ENCODE data around the gene NRP1. TPM values are rescaled to one million over a fixed set of nuclear protein-coding genes. Genes with fewer than 3 reads are reported as not detected.

NRP1 gene
- total and polyA plus RNA-seq, 4 donors: 14.6 to 55.6 (median 37.8) TPM

GRCh38 chr10:33327751-33328150 is 6.7 kb downstream of the NRP1 start:
- Histone ChIP-seq H3K27me3 (ENCODE audit: control insufficient read depth in 4 of 4, insufficient read depth in 4 of 4, low read length in 3 of 4) (no peaks in the 10 kb centered on the region), H3K4me3 (ENCODE audit: low read depth in 1 of 3, low read length in 3 of 3) (no peak overlapping the region), H3K27ac (ENCODE audit: low read depth in 1 of 2, low read length in 2 of 2) (no peak overlapping the region), H3K36me3 (ENCODE audit: control insufficient read depth in 4 of 4, insufficient read depth in 3 of 4, low read depth in 1 of 4, low read length in 3 of 4) (peaks cover 0 to 12% (median 7%) of the 10 kb centered on the region in 4 donors), H3K9ac (ENCODE audit: low read depth in 1 of 2, low read length in 2 of 2) (no peak overlapping the region), H3K4me1 (ENCODE audit: control insufficient read depth in 4 of 4, insufficient read depth in 4 of 4, low read length in 3 of 4) (peaks cover 5 to 43% (median 26%) of the 10 kb centered on the region in 4 donors), H3K9me3 (ENCODE audit: control insufficient read depth in 4 of 4, low read length in 3 of 4) (no peaks in the 10 kb centered on the region)
- no peak for DNase-seq (ENCODE audit: low spot score)
- TF ChIP-seq RAD21 (IDR thresholded peaks at IDR 0.05) (peak; percentile 71 to 78), REST (IDR thresholded peaks at IDR 0.05) (no peak), FOXA2 (IDR thresholded peaks at IDR 0.05) (no peak), TAF1 (conservative IDR thresholded peaks at IDR 0.05) (no peak), SP1 (IDR thresholded peaks at IDR 0.05) (no peak), JUND (IDR thresholded peaks at IDR 0.05) (no peak), RXRA (IDR thresholded peaks at IDR 0.05) (no peak), YY1 (IDR thresholded peaks at IDR 0.05) (peak; percentile 56), NR2F2 (IDR thresholded peaks at IDR 0.05) (no peak), CTCF (IDR thresholded peaks at IDR 0.05; ENCODE audit: low read depth, low read length, missing input control) (peak; percentile 29), ATF3 (IDR thresholded peaks at IDR 0.05) (no peak), HNF4A (conservative IDR thresholded peaks at IDR 0.05) (no peak), HNF4G (IDR thresholded peaks at IDR 0.05) (no peak), MAX (IDR thresholded peaks at IDR 0.05) (no peak), EGR1 (IDR thresholded peaks at IDR 0.05; ENCODE audit: low read depth in 2 of 2) (no peak), ZBTB33 (IDR thresholded peaks at IDR 0.05) (no peak), GABPA (IDR thresholded peaks at IDR 0.05 in 1 of 2, conservative IDR thresholded peaks at IDR 0.05 in 1 of 2) (no peak), FOXA1 (IDR thresholded peaks at IDR 0.05) (no peak)
